Measurements from ENCODE around the gene SH3BP4. TPM values are rescaled to one million over a fixed set of nuclear protein-coding genes. Genes with fewer than 3 reads are reported as not detected.

Gene SH3BP4
- total RNA-seq, 1 experiment from 2014 or later, result 93.8 TPM

- Histone ChIP-seq H2BK5ac (ENCODE audit: insufficient read length, low read length) (no peak overlapping the region), H3K56ac (ENCODE audit: insufficient read length, low read depth, low read length) (no peak overlapping the region), H3K79me1 (ENCODE audit: insufficient read depth, low read depth, low read length, poor library complexity, severe bottlenecking) (no peaks in the 10 kb centered on the region), H3K18ac (ENCODE audit: insufficient read length, low read depth, low read length) (peak overlapping the region; percentile 65), H3K4ac (ENCODE audit: low read depth, low read length) (no peak overlapping the region; the same call in 1 of the 2 replicates), H3K9me3 (ENCODE audit: control insufficient read depth, low read depth, low read length) (no peaks in the 10 kb centered on the region), H4K5ac (ENCODE audit: insufficient read length, low read depth, low read length) (no peak overlapping the region), H3K27me3 (ENCODE audit: insufficient read depth, low read length) (no peaks in the 10 kb centered on the region), H3K23ac (ENCODE audit: insufficient read length, low read depth, low read length) (no peak overlapping the region), H3K23me2 (ENCODE audit: insufficient read length, low read depth, low read length, poor library complexity, severe bottlenecking) (no peaks in the 10 kb centered on the region), H4K8ac (replicated peaks; ENCODE audit: insufficient read length, low read depth, low read length) (no peak overlapping the region), H2BK20ac (ENCODE audit: low read depth, low read length, poor library complexity, severe bottlenecking) (no peak overlapping the region), H3K4me2 (ENCODE audit: insufficient read depth, insufficient read length, low read length) (no peak overlapping the region), H3K14ac (ENCODE audit: insufficient read depth, low read length) (peak overlapping the region; percentile 44), H2BK12ac (ENCODE audit: insufficient read length, low read depth, low read length) (peak overlapping the region; percentile 38), H2AK5ac (ENCODE audit: insufficient read length, low read length) (no peak overlapping the region), H3K27ac (ENCODE audit: insufficient read length, low read depth, low read length) (peak overlapping the region; percentile 11), H2BK120ac (ENCODE audit: low read depth, low read length, poor library complexity, severe bottlenecking) (no peak overlapping the region), H3K9ac (ENCODE audit: extremely low read depth, insufficient read length, low read length) (no peak overlapping the region), H3T11ph (ENCODE audit: low read length) (no peak overlapping the region), H3K79me2 (ENCODE audit: insufficient read depth, low read length) (peaks cover 7% of the 10 kb centered on the region; the same call in 1 of the 2 replicates), H2BK15ac (ENCODE audit: low read depth, low read length) (no peak overlapping the region), H2AFZ (ENCODE audit: low read length) (no peak overlapping the region), H4K91ac (ENCODE audit: insufficient read length, low read depth, low read length) (peak overlapping the region; percentile 24), H4K20me1 (ENCODE audit: control insufficient read depth, insufficient read depth, insufficient read length) (no peaks in the 10 kb centered on the region), H3K4me1 (ENCODE audit: insufficient read depth, low read length) (peaks cover 8% of the 10 kb centered on the region; the same call in 1 of the 2 replicates)
- no peaks in the 10 kb centered on the region for H3K27me3 Mint-ChIP-seq (ENCODE audit: low read depth)
- H3K9me3 Mint-ChIP-seq, result no peaks in the 10 kb centered on the region
- no peak overlapping the region; a peak in 1 of 5 replicates for H3K4me3 Mint-ChIP-seq
- H3K27ac Mint-ChIP-seq, result peak overlapping the region; percentile 37 to 98 (median 94)
- peaks cover 9 to 75% (median 51%) of the 10 kb centered on the region in 3 experiments; a peak in 6 of 7 replicates for H3K36me3 Mint-ChIP-seq (ENCODE audit: insufficient read depth in 1 of 3, low read depth in 3 of 3)
- no peak for TF ChIP-seq CTCF (conservative IDR thresholded peaks at IDR 0.05)
- WGBS (ENCODE audit: extremely low coverage, insufficient read length, low lambda C conversion rate), result no CpG with 5 or more reads among the region's 24 CpGs
- DNase-seq, result no peak
- H3K4me1 Mint-ChIP-seq, result peaks cover 76 to 85% of the 10 kb centered on the region in 2 experiments
Observed at GRCh38 chr2:234995332-234996068, 43.7 kb downstream of the SH3BP4 start.
